Psoas muscle (tissue), 8 donors: ENCODE measurements around the gene RASL11A. TPM values are rescaled to one million over a fixed set of nuclear protein-coding genes. Genes with fewer than 3 reads are reported as not detected.

Source experiments
- ATAC-seq, 4 donors: fragments of 200-7000 bp; cut with Tn5 transposase; one replicate each; pipeline ENCODE4 v1.9.1; 2020; ENCODE audit warnings: moderate library complexity in 3 of 4, mild to moderate bottlenecking in 2 of 4
- DNase-seq, 2 donors: peaks; one replicate each; pipeline ENCODE4 v3.0.0-alpha.2; 2020
- H3K27ac ChIP-seq: fragments of 200-600 bp; one replicate; pipeline ENCODE4 v1.8.0; 2022
- H3K27me3 ChIP-seq, 3 donors: fragments of 200-600 bp in 1 of 3; one replicate each; pipeline versions ENCODE4 v1.6.1 to v1.8.0; 2013 to 2022; ENCODE audit warnings: low read length in 2 of 3, mild to moderate bottlenecking in 2 of 3, moderate library complexity in 1 of 3; ENCODE audit not compliant: insufficient read depth in 3 of 3
- H3K36me3 ChIP-seq, 2 donors: fragments of 200-600 bp in 1 of 2; one replicate each; pipeline versions ENCODE4 v1.6.1 to v1.8.0; 2013 to 2022; ENCODE audit warnings: low read depth in 1 of 2, mild to moderate bottlenecking in 1 of 2, moderate library complexity in 1 of 2; ENCODE audit not compliant: insufficient read depth in 1 of 2
- H3K4me1 ChIP-seq: fragments of 200-600 bp; one replicate; pipeline ENCODE4 v1.8.0; 2022
- H3K4me3 ChIP-seq: fragments of 200-600 bp; one replicate; pipeline ENCODE4 v1.8.0; 2022; ENCODE audit warnings: mild to moderate bottlenecking
- H3K9me3 ChIP-seq: fragments of 200-600 bp; one replicate; pipeline ENCODE4 v1.8.0; 2022
- WGBS, 3 donors: extraction: QIAGEN DNeasy Blood & Tissue Kit; methylation state at CpG; one replicate each; pipeline versions ENCODE4 v1.1.6 to v1.1.7; 2013; 5-methylcytosine and 5-hydroxymethylcytosine counted together
- intact Hi-C, 2 donors: fragments of 100-400 bp; cut with DNase I; formaldehyde crosslinking; loops; one replicate each; pipeline versions ENCODE4 v1.11.0 to v1.14.2; 2022
- polyA plus RNA-seq, 3 donors: library from polyadenylated mRNA; stranded (reverse); fragments of 200-250 nt; gene quantifications; one replicate each; pipeline ENCODE4 v1.2.3, GENCODE V29; 2013
- total RNA-seq, 4 donors: library from RNA; stranded (reverse); fragmentation: NEBNext Ultra II Directional in 2 of 4; extraction: Animal tissue kit (Norgen Biotek cat#: 25700) in 2 of 4; gene quantifications; one replicate each; pipeline versions ENCODE4 v1.2.1 to v1.2.4, GENCODE V29; 2021 to 2023
- TF ChIP-seq, protein P1 (sequence below): fragments of 200-600 bp; IDR thresholded peaks from one replicate; pipeline ENCODE4 v1.8.0; 2022; ENCODE audit warnings: antibody characterized with exemption
- donor health status: healthy with polysubstance abuse.
- donor health status: DM: no; HTN: no; CAD: no; lungs with moderate emphysema.
- donor health status: Bipolar disorder and iron deficiency.
- donor health status: healthy.
- donor health status: DM: yes; HTN: yes; CAD: no.
- donor health status: DM: no; HTN: no; CAD: no.
- donor health status: DM: no; HTN: no; CAD: no.
- donor health status: DM: yes; HTN: yes; CAD: no.

The RASL11A gene
- total and polyA plus RNA-seq, 7 donors, result 2.3 to 6.4 (median 3.3) TPM

GRCh38 chr13:27276188-27276587 lies 5.6 kb downstream of the RASL11A start:
- H3K36me3 ChIP-seq, result no peaks in the 10 kb centered on the region
- no peak overlapping the region for H3K27ac ChIP-seq
- TF ChIP-seq, protein P1, sequence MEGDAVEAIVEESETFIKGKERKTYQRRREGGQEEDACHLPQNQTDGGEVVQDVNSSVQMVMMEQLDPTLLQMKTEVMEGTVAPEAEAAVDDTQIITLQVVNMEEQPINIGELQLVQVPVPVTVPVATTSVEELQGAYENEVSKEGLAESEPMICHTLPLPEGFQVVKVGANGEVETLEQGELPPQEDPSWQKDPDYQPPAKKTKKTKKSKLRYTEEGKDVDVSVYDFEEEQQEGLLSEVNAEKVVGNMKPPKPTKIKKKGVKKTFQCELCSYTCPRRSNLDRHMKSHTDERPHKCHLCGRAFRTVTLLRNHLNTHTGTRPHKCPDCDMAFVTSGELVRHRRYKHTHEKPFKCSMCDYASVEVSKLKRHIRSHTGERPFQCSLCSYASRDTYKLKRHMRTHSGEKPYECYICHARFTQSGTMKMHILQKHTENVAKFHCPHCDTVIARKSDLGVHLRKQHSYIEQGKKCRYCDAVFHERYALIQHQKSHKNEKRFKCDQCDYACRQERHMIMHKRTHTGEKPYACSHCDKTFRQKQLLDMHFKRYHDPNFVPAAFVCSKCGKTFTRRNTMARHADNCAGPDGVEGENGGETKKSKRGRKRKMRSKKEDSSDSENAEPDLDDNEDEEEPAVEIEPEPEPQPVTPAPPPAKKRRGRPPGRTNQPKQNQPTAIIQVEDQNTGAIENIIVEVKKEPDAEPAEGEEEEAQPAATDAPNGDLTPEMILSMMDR, result no peak
- intact Hi-C loops, result no loop called here
- H3K9me3 ChIP-seq, result no peaks in the 10 kb centered on the region
- no peak overlapping the region for H3K4me3 ChIP-seq
- H3K27me3 ChIP-seq, result no peaks in the 10 kb centered on the region
- DNase-seq (no peak), ATAC-seq (peak in 1 of 4 donors; percentile 28)
- H3K4me1 ChIP-seq, result peaks cover 3% of the 10 kb centered on the region
- WGBS, 3 donors, result 58 to 61% (median 58%) methylated on average over 7 of the region's 7 CpGs

DNA sequence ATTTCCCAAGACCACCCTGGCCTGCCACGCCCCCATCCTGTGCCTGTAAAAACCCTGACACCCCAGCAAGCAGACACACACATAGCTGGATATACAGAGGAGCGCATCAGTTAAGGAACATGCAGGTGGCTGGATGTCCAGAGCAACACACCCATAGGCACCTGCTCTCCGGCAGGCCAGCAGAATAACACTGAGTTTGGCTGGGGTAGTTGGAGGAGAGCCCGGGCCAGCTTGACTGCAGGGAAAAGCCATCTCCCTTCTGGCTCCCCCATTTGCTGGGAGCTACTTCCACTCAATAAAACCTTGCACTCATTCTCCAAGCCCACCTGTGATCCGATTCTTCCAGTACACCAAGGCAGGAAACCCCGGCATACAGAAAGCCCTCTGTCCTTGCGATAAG lies 8.9 kb downstream of the RASL11A start:
- H3K27ac ChIP-seq, result no peak overlapping the region
- ATAC-seq (no peak), DNase-seq (no peak)
- H3K4me1 ChIP-seq, result no peaks in the 10 kb centered on the region
- 86 to 88% (median 88%) methylated on average over 7 of the region's 7 CpGs for WGBS, 3 donors
- intact Hi-C loops, result no loop called here
- TF ChIP-seq, protein P1, result no peak
- no peak overlapping the region for H3K4me3 ChIP-seq
- peaks cover 0 to 2% (median 0%) of the 10 kb centered on the region in 3 donors for H3K27me3 ChIP-seq
- no peaks in the 10 kb centered on the region for H3K36me3 ChIP-seq
- H3K9me3 ChIP-seq, result no peaks in the 10 kb centered on the region

GRCh38 chr13:27280009-27280656 lies 9.5 kb downstream of the RASL11A start:
- peaks cover 0 to 2% (median 0%) of the 10 kb centered on the region in 3 donors for H3K27me3 ChIP-seq
- TF ChIP-seq, protein P1, result no peak
- no peaks in the 10 kb centered on the region for H3K36me3 ChIP-seq
- no peak overlapping the region for H3K4me3 ChIP-seq
- WGBS, 3 donors, result 53 to 59% (median 56%) methylated on average over 5 of the region's 5 CpGs
- no peaks in the 10 kb centered on the region for H3K4me1 ChIP-seq
- H3K27ac ChIP-seq, result no peak overlapping the region
- intact Hi-C loops, result loop anchor here (5.0 to 10.0 kb wide), 2 partner anchors 293 to 295 kb away; no protein-coding TSS in a partner anchor
- DNase-seq, result no peak
- no peak for ATAC-seq
- no peaks in the 10 kb centered on the region for H3K9me3 ChIP-seq

- WGBS, 3 donors, result 52 to 62% (median 62%) methylated on average over 4 of the region's 4 CpGs
- no peak overlapping the region for H3K27ac ChIP-seq
- H3K36me3 ChIP-seq, result no peaks in the 10 kb centered on the region
- DNase-seq, result no peak
- no peaks in the 10 kb centered on the region for H3K9me3 ChIP-seq
- peaks cover 0 to 3% (median 2%) of the 10 kb centered on the region in 3 donors for H3K27me3 ChIP-seq
- TF ChIP-seq, protein P1, result no peak
- no peak for ATAC-seq
- no peak overlapping the region for H3K4me3 ChIP-seq
- intact Hi-C loops, result loop anchor here (5.0 to 10.0 kb wide), 2 partner anchors 294 to 296 kb away; no protein-coding TSS in a partner anchor
- no peaks in the 10 kb centered on the region for H3K4me1 ChIP-seq
Observed at GRCh38 chr13:27280841-27281240, 10.2 kb downstream of the RASL11A start.
